WERI-Rb-1 (cell line): ENCODE measurements around the gene CYP11A1.

Experiments
- DNase-seq: peaks from one replicate; pipeline ENCODE4 v3.0.0-alpha.2; 2020
- H3K27ac ChIP-seq: fragments of 250-450 bp; sonication (Bioruptor Pico); 2 replicates; pipeline ENCODE4 v1.5.1; 2020; ENCODE audit warnings: mild to moderate bottlenecking, moderate library complexity
- H3K27me3 ChIP-seq: fragments of 250-450 bp; sonication (Bioruptor Pico); 2 replicates; pipeline ENCODE4 v1.5.1; 2021; ENCODE audit warnings: mild to moderate bottlenecking, low read depth, moderate library complexity; ENCODE audit not compliant: insufficient read depth, severe bottlenecking
- H3K36me3 ChIP-seq: fragments of 250-450 bp; sonication (Bioruptor Pico); 2 replicates; pipeline ENCODE4 v1.5.1; 2020; ENCODE audit warnings: mild to moderate bottlenecking, moderate library complexity
- H3K4me3 ChIP-seq: 2 replicates; pipeline ENCODE4 v1.5.1; 2011; ENCODE audit warnings: low read depth, mild to moderate bottlenecking, control low read depth, low read length
- H3K9me3 ChIP-seq: fragments of 250-450 bp; sonication (Bioruptor Pico); 2 replicates; pipeline ENCODE4 v1.5.1; 2021; ENCODE audit warnings: mild to moderate bottlenecking, moderate library complexity; ENCODE audit not compliant: severe bottlenecking
- TF ChIP-seq, protein P1 (sequence below): IDR thresholded peaks from 2 replicates; pipeline ENCODE4 v1.5.1; 2011; ENCODE audit warnings: low read depth, mild to moderate bottlenecking, control low read depth, inconsistent platforms, low read length

CYP11A1 gene

DNA sequence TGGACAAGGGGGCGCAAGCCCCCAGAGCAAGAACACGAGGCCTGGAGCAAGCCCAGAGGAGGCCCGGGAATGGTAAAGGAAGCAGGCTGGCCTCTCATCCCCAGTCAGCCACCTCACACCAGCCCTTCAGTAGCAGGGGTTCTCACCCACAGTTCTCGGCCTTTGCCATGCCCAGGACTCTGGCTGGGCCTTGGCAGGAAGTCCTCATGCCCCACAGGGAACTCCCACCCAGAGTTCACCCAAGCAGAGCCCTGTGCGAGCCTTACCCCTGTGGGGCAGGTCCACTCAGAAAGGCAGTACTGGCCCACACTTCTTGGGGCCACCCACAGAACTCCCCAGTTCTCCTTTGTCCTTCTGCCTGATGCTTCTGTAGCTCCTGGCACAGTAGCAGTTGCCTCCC, 30.3 kb downstream of the CYP11A1 start:
- Histone ChIP-seq H3K27ac (no peak overlapping the region), H3K27me3 (no peaks in the 10 kb centered on the region)

DNA sequence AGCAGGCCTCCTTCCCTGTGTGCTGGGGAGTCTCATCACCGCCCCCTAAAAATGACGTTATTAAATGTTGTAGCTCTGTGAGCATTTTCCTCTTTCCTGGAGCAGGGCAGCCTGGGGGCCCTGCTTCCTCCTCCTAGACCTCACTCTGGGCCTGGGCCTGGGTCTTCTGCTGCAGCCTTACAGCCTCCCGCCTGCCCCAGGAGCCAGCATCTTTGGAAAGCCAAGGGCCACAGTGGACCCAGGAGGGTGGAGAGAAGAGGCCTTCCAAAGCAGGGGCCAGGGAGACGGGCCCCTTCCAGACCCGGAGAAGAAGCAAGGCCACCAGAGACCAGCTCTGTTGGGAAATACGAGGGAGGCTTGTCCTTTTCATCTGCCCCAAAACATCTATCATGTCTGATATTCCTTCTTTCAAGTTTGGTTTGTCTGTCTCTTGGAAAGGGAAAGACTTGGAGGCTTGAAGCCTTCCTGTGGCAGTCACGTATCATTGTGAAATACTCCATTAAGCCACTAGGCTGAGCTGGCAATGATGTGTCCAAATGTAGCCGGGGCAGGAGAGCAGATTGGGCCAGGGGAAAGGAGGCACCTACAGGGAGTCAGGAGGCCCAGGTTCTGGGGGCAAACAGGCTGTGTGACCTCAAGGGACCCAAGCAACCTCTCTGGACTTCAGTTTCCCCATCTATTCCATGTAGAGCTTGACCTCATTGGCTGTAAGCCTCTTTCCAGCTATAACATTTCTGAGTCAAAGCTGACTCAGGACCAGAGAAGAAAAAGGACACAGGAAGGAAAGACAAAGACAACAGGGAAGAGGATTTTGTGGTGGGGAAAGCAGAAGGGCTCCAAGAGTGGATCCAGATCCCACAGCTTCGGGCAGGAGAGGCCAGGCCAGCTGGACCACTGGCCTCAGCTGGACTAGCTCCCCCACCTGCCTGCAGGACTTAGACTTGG, 31.1 kb downstream of the CYP11A1 start:
- Histone ChIP-seq H3K36me3 (no peaks in the 10 kb centered on the region), H3K27me3 (no peaks in the 10 kb centered on the region), H3K4me3 (no peak overlapping the region), H3K27ac (no peak overlapping the region), H3K9me3 (no peaks in the 10 kb centered on the region)
- no peak for DNase-seq
- TF ChIP-seq, protein P1, sequence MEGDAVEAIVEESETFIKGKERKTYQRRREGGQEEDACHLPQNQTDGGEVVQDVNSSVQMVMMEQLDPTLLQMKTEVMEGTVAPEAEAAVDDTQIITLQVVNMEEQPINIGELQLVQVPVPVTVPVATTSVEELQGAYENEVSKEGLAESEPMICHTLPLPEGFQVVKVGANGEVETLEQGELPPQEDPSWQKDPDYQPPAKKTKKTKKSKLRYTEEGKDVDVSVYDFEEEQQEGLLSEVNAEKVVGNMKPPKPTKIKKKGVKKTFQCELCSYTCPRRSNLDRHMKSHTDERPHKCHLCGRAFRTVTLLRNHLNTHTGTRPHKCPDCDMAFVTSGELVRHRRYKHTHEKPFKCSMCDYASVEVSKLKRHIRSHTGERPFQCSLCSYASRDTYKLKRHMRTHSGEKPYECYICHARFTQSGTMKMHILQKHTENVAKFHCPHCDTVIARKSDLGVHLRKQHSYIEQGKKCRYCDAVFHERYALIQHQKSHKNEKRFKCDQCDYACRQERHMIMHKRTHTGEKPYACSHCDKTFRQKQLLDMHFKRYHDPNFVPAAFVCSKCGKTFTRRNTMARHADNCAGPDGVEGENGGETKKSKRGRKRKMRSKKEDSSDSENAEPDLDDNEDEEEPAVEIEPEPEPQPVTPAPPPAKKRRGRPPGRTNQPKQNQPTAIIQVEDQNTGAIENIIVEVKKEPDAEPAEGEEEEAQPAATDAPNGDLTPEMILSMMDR, result no peak

More for the DNA sequence above, 30.3 kb downstream of the CYP11A1 start:
- DNase-seq, result no peak
- H3K9me3 ChIP-seq, result no peaks in the 10 kb centered on the region
- TF ChIP-seq, protein P1, result no peak
- no peak overlapping the region for H3K4me3 ChIP-seq
- no peaks in the 10 kb centered on the region for H3K36me3 ChIP-seq

DNA sequence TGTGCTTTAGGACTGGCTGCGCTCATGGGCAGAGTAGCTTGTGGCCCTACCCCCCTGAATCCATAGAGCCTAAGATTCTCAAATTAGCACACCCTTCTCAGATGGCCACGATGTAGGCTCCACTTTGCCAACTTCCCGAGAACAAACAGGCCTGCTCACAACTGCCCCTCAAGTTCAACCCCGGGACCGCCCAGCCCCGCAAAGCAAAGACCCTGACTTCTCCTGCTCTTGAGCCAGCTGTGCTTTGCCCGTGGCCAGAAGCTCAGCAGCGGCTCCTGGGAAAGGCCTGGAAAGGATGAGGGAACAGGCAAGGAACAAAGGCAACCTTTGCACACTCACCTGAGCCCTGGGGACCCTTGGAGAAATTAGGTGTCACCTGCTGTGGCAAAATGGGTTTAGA, 32.0 kb downstream of the CYP11A1 start:
- TF ChIP-seq, protein P1, result no peak
- Histone ChIP-seq H3K36me3 (no peaks in the 10 kb centered on the region), H3K27me3 (no peaks in the 10 kb centered on the region), H3K9me3 (no peaks in the 10 kb centered on the region), H3K27ac (no peak overlapping the region), H3K4me3 (no peak overlapping the region)
- DNase-seq, result no peak

DNA sequence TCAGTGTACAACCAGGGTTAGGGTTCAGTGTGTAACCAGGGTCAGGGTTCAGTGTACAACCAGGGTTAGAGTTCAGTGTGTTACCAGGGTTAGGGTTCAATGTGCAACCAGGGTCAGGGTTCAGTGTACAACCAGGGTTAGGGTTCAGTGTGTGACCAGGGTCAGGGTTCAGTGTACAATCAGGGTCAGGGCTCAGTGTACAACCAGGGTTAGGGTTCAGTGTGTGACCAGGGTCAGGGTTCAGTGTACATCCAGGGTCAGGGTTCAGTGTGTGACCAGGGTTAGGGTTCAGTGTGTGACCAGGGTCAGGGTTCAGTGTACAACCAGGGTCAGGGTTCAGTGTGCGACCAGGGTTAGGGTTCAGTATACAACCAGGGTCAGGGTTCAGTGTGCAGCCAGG, 33.3 kb downstream of the CYP11A1 start:
- no peaks in the 10 kb centered on the region for H3K9me3 ChIP-seq
- no peaks in the 10 kb centered on the region for H3K27me3 ChIP-seq
- TF ChIP-seq, protein P1, result no peak
- no peak overlapping the region for H3K27ac ChIP-seq
- no peaks in the 10 kb centered on the region for H3K36me3 ChIP-seq
- no peak overlapping the region for H3K4me3 ChIP-seq
- DNase-seq, result no peak

DNA sequence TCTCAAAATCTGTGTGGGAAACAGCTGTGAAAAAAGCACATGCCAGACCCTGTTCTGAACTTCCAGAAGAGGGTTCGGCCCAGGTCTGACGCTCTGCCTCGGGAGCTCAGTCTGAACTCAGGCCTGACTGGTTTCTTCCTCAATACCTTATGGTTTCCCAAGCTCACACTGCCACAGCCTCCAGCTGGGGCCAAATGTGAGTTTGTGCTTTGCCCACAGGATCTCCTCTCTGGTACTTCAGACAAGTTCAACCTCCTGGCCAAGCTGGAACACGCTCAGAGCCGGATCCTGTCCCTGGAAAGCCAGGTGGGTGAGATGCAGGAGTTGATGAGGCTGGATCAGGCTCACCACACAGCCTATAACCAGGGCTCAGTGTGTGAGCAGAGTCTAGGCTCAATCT, 33.8 kb downstream of the CYP11A1 start:
- no peak overlapping the region for H3K4me3 ChIP-seq
- H3K27ac ChIP-seq, result no peak overlapping the region
- DNase-seq, result no peak
- TF ChIP-seq, protein P1, result no peak
- no peaks in the 10 kb centered on the region for H3K36me3 ChIP-seq
- H3K9me3 ChIP-seq, result no peaks in the 10 kb centered on the region
- no peaks in the 10 kb centered on the region for H3K27me3 ChIP-seq

DNA sequence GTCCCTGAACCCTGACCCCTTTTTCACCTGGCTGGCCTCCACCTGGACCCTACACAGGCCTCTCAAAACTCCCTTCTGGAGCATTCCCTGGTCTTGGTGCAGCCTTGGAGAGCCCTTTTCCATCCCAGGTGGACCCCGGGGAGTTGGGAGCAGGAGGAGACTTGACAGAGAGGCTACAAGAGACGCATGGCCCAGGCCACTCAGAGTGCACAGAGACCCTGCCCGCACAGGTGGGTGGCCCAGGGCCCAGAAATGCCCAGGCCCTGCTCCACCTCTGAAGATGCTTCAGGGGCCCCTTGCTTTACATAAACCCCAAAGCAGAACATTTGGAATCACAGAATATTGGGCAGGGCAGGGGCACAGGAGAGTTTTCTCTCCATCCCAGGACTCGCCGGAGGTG, 34.4 kb downstream of the CYP11A1 start:
- no peaks in the 10 kb centered on the region for H3K36me3 ChIP-seq
- H3K9me3 ChIP-seq, result no peaks in the 10 kb centered on the region
- no peak overlapping the region for H3K27ac ChIP-seq
- no peaks in the 10 kb centered on the region for H3K27me3 ChIP-seq
- H3K4me3 ChIP-seq, result no peak overlapping the region
- no peak for DNase-seq
- TF ChIP-seq, protein P1, result no peak
